ENCODE results near the gene MRPL1. TPM values are rescaled to one million over a fixed set of nuclear protein-coding genes. Genes with fewer than 3 reads are reported as not detected.

MRPL1 gene
- total RNA-seq, 1 donor from 2014 or later: 31.7 TPM

GRCh38 chr4:77881460-77882295, 19.0 kb downstream of the MRPL1 start:
- no peak for TF ChIP-seq CTCF (IDR thresholded peaks at IDR 0.05)
- H3K9me3 Mint-ChIP-seq: peaks cover 2% of the 10 kb centered on the region
- ATAC-seq (ENCODE audit: low read depth): no peak
- peaks cover 2% of the 10 kb centered on the region for H3K4me1 Mint-ChIP-seq
- no peak for DNase-seq
- ChIA-PET CTCF (no interaction called here), POLR2A (no interaction called here)
- H3K4me3 Mint-ChIP-seq: no peak overlapping the region
- no peaks in the 10 kb centered on the region for H3K27me3 Mint-ChIP-seq
- intact Hi-C loops (cut with micrococcal nuclease): no loop called here
- H3K27ac Mint-ChIP-seq: peak overlapping the region; percentile 42
- H3K36me3 Mint-ChIP-seq (ENCODE audit: low read depth): peaks cover 60% of the 10 kb centered on the region

GRCh38 chr4:77893451-77893850, 30.8 kb downstream of the MRPL1 start:
- TF ChIP-seq CTCF (IDR thresholded peaks at IDR 0.05): no peak
- Mint-ChIP-seq H3K36me3 (ENCODE audit: low read depth) (peaks cover 57% of the 10 kb centered on the region), H3K4me1 (peaks cover 44% of the 10 kb centered on the region), H3K27me3 (no peaks in the 10 kb centered on the region), H3K4me3 (peak overlapping the region; percentile 53), H3K9me3 (no peaks in the 10 kb centered on the region), H3K27ac (peak overlapping the region; percentile 66)
- ChIA-PET POLR2A (interaction anchor here (1.3 kb wide), 1 partner anchor 32 kb away, joined by 6 read pairs; the partner anchor contains the start of gene MRPL1), CTCF (no interaction called here)
- ATAC-seq (ENCODE audit: low read depth) (peak; percentile 31), DNase-seq (no peak)
- intact Hi-C loops (cut with micrococcal nuclease): no loop called here

GRCh38 chr4:77899607-77900006, 37.0 kb downstream of the MRPL1 start:
- no peaks in the 10 kb centered on the region for H3K27me3 Mint-ChIP-seq
- POLR2A ChIA-PET: interaction anchor here (0.6 to 0.7 kb wide), 2 partner anchors 7 to 964 kb away, joined by 3 to 4 read pairs; no protein-coding TSS in a partner anchor
- no peak for TF ChIP-seq CTCF (IDR thresholded peaks at IDR 0.05)
- H3K4me3 Mint-ChIP-seq: no peak overlapping the region
- ATAC-seq (ENCODE audit: low read depth) (no peak), DNase-seq (no peak)
- peaks cover 26% of the 10 kb centered on the region for H3K4me1 Mint-ChIP-seq
- intact Hi-C loops (cut with micrococcal nuclease): loop anchor here (5.0 kb wide), 1 partner anchor 662 kb away; no protein-coding TSS in a partner anchor
- H3K9me3 Mint-ChIP-seq: no peaks in the 10 kb centered on the region
- peaks cover 52% of the 10 kb centered on the region for H3K36me3 Mint-ChIP-seq (ENCODE audit: low read depth)
- no peak overlapping the region for H3K27ac Mint-ChIP-seq
- CTCF ChIA-PET: interaction anchor here (0.7 kb wide), 1 partner anchor 280 kb away, joined by 5 read pairs; no protein-coding TSS in a partner anchor

- POLR2A ChIA-PET: no interaction called here
- Mint-ChIP-seq H3K36me3 (ENCODE audit: low read depth) (peaks cover 51% of the 10 kb centered on the region), H3K4me1 (peaks cover 15% of the 10 kb centered on the region), H3K27ac (no peak overlapping the region), H3K9me3 (no peaks in the 10 kb centered on the region), H3K27me3 (no peaks in the 10 kb centered on the region), H3K4me3 (no peak overlapping the region)
- intact Hi-C loops (cut with micrococcal nuclease): no loop called here
- TF ChIP-seq CTCF (IDR thresholded peaks at IDR 0.05): no peak
- ATAC-seq (ENCODE audit: low read depth) (no peak), DNase-seq (no peak)
- CTCF ChIA-PET: no interaction called here
These were observed 40.6 kb downstream of the MRPL1 start for GRCh38 chr4:77903186-77903585.

GRCh38 chr4:77905651-77906263, 43.1 kb downstream of the MRPL1 start:
- DNase-seq: no peak
- H3K27ac Mint-ChIP-seq: no peak overlapping the region
- no peak overlapping the region for H3K4me3 Mint-ChIP-seq
- no peaks in the 10 kb centered on the region for H3K27me3 Mint-ChIP-seq
- peaks cover 43% of the 10 kb centered on the region for H3K36me3 Mint-ChIP-seq (ENCODE audit: low read depth)
- no peak for TF ChIP-seq CTCF (IDR thresholded peaks at IDR 0.05)
- no peaks in the 10 kb centered on the region for H3K9me3 Mint-ChIP-seq
- ChIA-PET CTCF (no interaction called here), POLR2A (no interaction called here)
- peaks cover 6% of the 10 kb centered on the region for H3K4me1 Mint-ChIP-seq
- intact Hi-C loops (cut with micrococcal nuclease): no loop called here
- no peak for ATAC-seq (ENCODE audit: low read depth)
